CD14-positive monocyte (primary cell): Measurements from ENCODE around the gene SLC22A6. TPM values are rescaled to one million over a fixed set of nuclear protein-coding genes. Genes with fewer than 3 reads are reported as not detected.

Experiments used
- DNase-seq, 3 donors: peaks; one replicate each; pipeline ENCODE4 v3.0.0-alpha.2; 2011 to 2022
- H2AFZ ChIP-seq: 2 replicates; pipeline ENCODE4 v1.6.0; 2012; ENCODE audit warnings: mild to moderate bottlenecking, low read depth, low read length, inconsistent platforms; ENCODE audit not compliant: insufficient read depth, poor library complexity, severe bottlenecking
- H3K27ac ChIP-seq, 2 donors: 1 replicate in 1 of 2; 2 replicates in 1 of 2; pipeline ENCODE4 v1.5.1; 2012 to 2013; ENCODE audit warnings: low read length in 2 of 2, control low read depth in 1 of 2, inconsistent platforms in 1 of 2, low read depth in 1 of 2, mild to moderate bottlenecking in 1 of 2
- H3K27me3 ChIP-seq, 2 donors: one replicate each; pipeline versions ENCODE4 v1.6.0 to v1.6.1; 2011 to 2013; ENCODE audit warnings: low read length in 2 of 2; ENCODE audit not compliant: control insufficient read depth in 2 of 2, insufficient read depth in 2 of 2
- H3K36me3 ChIP-seq, 2 donors: replicated peaks in 1 of 2; 1 replicate in 1 of 2; 2 replicates in 1 of 2; pipeline versions ENCODE4 v1.5.1 to v1.6.1; 2012 to 2013; ENCODE audit warnings: low read length in 2 of 2, control low read depth in 1 of 2, inconsistent platforms in 1 of 2, mild to moderate bottlenecking in 1 of 2; ENCODE audit not compliant: insufficient read depth in 2 of 2, control insufficient read depth in 1 of 2
- H3K4me1 ChIP-seq, 2 donors: 1 replicate in 1 of 2; 2 replicates in 1 of 2; pipeline versions ENCODE4 v1.5.1 to v1.6.1; 2012 to 2013; ENCODE audit warnings: low read length in 2 of 2, control low read depth in 1 of 2, inconsistent platforms in 1 of 2, mild to moderate bottlenecking in 1 of 2, moderate library complexity in 1 of 2; ENCODE audit not compliant: insufficient read depth in 2 of 2, control insufficient read depth in 1 of 2
- H3K4me2 ChIP-seq: replicated peaks from 2 replicates; pipeline ENCODE3; 2012; ENCODE audit warnings: low read length, moderate library complexity, mild to moderate bottlenecking; ENCODE audit not compliant: poor library complexity, severe bottlenecking; ENCODE audit errors: extremely low read depth
- H3K4me3 ChIP-seq, 3 experiments: fragments of 200-600 bp in 1 of 3; sonication (generic) in 1 of 3; replicated peaks in 1 of 3; 1 replicate in 2 of 3; 2 replicates in 1 of 3; pipeline ENCODE4 v1.5.1; 2011 to 2013; ENCODE audit warnings: low read length in 3 of 3, mild to moderate bottlenecking in 3 of 3, control low read depth in 2 of 3, low read depth in 2 of 3, inconsistent platforms in 1 of 3, moderate library complexity in 1 of 3
- H3K79me2 ChIP-seq: 2 replicates; pipeline ENCODE4 v1.6.0; 2012; ENCODE audit warnings: mild to moderate bottlenecking, control low read depth, inconsistent platforms, low read length, moderate library complexity; ENCODE audit not compliant: insufficient read depth
- H3K9ac ChIP-seq: 2 replicates; pipeline ENCODE4 v1.6.0; 2017; ENCODE audit warnings: low read length, mild to moderate bottlenecking; ENCODE audit not compliant: insufficient read depth, poor library complexity, severe bottlenecking
- H3K9me3 ChIP-seq, 2 donors: replicated peaks in 1 of 2; 1 replicate in 1 of 2; 2 replicates in 1 of 2; pipeline versions ENCODE4 v1.5.1 to v1.6.1; 2012 to 2013; ENCODE audit warnings: low read length in 2 of 2, control low read depth in 1 of 2; ENCODE audit not compliant: control insufficient read depth in 1 of 2, insufficient read depth in 1 of 2
- H4K20me1 ChIP-seq: 2 replicates; pipeline ENCODE4 v1.6.0; 2012; ENCODE audit warnings: mild to moderate bottlenecking, low read length, control low read depth, moderate library complexity; ENCODE audit not compliant: insufficient read depth
- H3K27ac Mint-ChIP-seq, 7 donors: one replicate each; pipeline ENCODE4 v1.8.0; 2020; ENCODE audit warnings: mild to moderate bottlenecking in 7 of 7, mixed read lengths in 7 of 7, moderate library complexity in 6 of 7, inconsistent platforms in 2 of 7
- H3K27me3 Mint-ChIP-seq, 3 donors: one replicate each; pipeline ENCODE4 v1.8.0; 2021 to 2022; ENCODE audit warnings: low read depth in 3 of 3, mild to moderate bottlenecking in 3 of 3, mixed read lengths in 3 of 3, moderate library complexity in 3 of 3, inconsistent platforms in 1 of 3
- H3K36me3 Mint-ChIP-seq, 2 donors: one replicate each; pipeline ENCODE4 v1.8.0; 2020; ENCODE audit warnings: mixed read lengths in 2 of 2, inconsistent platforms in 1 of 2, mild to moderate bottlenecking in 1 of 2
- H3K4me1 Mint-ChIP-seq: one replicate; pipeline ENCODE4 v1.8.0; 2020; ENCODE audit warnings: mild to moderate bottlenecking, mixed read lengths
- H3K4me3 Mint-ChIP-seq, 2 donors: one replicate each; pipeline ENCODE4 v1.8.0; 2020; ENCODE audit warnings: mild to moderate bottlenecking in 2 of 2, mixed read lengths in 2 of 2, moderate library complexity in 1 of 2
- H3K9me3 Mint-ChIP-seq, 7 donors: one replicate each; pipeline ENCODE4 v1.8.0; 2020 to 2022; ENCODE audit warnings: mixed read lengths in 7 of 7, mild to moderate bottlenecking in 6 of 7, moderate library complexity in 6 of 7, inconsistent platforms in 2 of 7
- WGBS: methylation state at CpG from one replicate; pipeline ENCODE4 v1.1.5; 2013; ENCODE audit warnings: missing lambda C conversion rate; ENCODE audit not compliant: insufficient coverage; 5-methylcytosine and 5-hydroxymethylcytosine counted together
- intact Hi-C, 2 donors: fragments of 100-400 bp; cut with micrococcal nuclease; formaldehyde crosslinking; loops; one replicate each; pipeline versions ENCODE4 v1.15.0 to v1.15.1; 2023
- polyA plus RNA-seq, 3 donors: library from polyadenylated mRNA; depleted of rRNA in 1 of 3; unstranded in 2 of 3; stranded (reverse) in 1 of 3; fragments of 300-500 nt in 2 of 3; fragments of >200 nt in 1 of 3; fragmentation: Illumina TruSeq in 2 of 3; gene quantifications; 1 replicate in 2 of 3; 2 replicates in 1 of 3; pipeline ENCODE4 v1.2.3, GENCODE V29; 2012 to 2021
- TF ChIP-seq, protein P1 (sequence below): fragments of 200-600 bp; IDR thresholded peaks from one replicate; pipeline ENCODE4 v1.8.0; 2022; ENCODE audit warnings: antibody characterized with exemption, mild to moderate bottlenecking

The SLC22A6 gene
- polyA plus RNA-seq, 3 donors, result not detected

DNA sequence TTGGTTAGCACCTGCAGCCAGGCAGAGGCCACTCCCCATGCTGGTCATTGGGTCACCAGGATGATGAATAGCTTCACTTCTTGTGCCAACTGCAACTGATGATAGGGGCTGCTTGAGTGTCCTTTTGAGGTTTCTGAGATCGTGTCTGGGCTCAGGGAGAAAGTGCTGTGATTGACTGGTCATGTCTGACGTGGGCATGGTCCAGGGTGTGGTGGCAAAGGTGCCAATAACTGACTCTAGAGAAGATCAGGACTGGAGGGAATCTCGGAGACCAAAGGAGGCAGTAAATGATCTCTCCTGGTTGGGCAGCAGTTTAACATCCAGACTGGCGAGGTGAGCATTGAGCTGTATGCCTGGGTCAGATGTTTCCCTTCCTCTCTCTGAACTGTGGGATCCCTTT, 10.0 kb upstream of the SLC22A6 start:
- TF ChIP-seq, protein P1, sequence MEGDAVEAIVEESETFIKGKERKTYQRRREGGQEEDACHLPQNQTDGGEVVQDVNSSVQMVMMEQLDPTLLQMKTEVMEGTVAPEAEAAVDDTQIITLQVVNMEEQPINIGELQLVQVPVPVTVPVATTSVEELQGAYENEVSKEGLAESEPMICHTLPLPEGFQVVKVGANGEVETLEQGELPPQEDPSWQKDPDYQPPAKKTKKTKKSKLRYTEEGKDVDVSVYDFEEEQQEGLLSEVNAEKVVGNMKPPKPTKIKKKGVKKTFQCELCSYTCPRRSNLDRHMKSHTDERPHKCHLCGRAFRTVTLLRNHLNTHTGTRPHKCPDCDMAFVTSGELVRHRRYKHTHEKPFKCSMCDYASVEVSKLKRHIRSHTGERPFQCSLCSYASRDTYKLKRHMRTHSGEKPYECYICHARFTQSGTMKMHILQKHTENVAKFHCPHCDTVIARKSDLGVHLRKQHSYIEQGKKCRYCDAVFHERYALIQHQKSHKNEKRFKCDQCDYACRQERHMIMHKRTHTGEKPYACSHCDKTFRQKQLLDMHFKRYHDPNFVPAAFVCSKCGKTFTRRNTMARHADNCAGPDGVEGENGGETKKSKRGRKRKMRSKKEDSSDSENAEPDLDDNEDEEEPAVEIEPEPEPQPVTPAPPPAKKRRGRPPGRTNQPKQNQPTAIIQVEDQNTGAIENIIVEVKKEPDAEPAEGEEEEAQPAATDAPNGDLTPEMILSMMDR, result no peak
- no peak overlapping the region for H3K4me2 ChIP-seq
- Mint-ChIP-seq H3K27ac (no peak overlapping the region), H3K4me3 (no peak overlapping the region), H3K4me1 (no peaks in the 10 kb centered on the region), H3K9me3 (peaks cover 0 to 2% (median 0%) of the 10 kb centered on the region in 7 donors), H3K27me3 (peaks cover 6 to 12% (median 10%) of the 10 kb centered on the region in 3 donors), H3K36me3 (no peaks in the 10 kb centered on the region)
- no peak overlapping the region for H3K4me3 ChIP-seq
- H3K79me2 ChIP-seq, result no peaks in the 10 kb centered on the region
- H2AFZ ChIP-seq, result no peak overlapping the region
- H3K27ac ChIP-seq, result no peak overlapping the region
- H3K9me3 ChIP-seq, result no peaks in the 10 kb centered on the region
- H4K20me1 ChIP-seq, result no peaks in the 10 kb centered on the region
- H3K36me3 ChIP-seq, result no peaks in the 10 kb centered on the region
- no peaks in the 10 kb centered on the region for H3K27me3 ChIP-seq
- no peak for DNase-seq
- intact Hi-C loops, result no loop called here
- no peak overlapping the region for H3K9ac ChIP-seq
- H3K4me1 ChIP-seq, result no peaks in the 10 kb centered on the region
- WGBS, result 80% methylated on average over 4 of the region's 4 CpGs

DNA sequence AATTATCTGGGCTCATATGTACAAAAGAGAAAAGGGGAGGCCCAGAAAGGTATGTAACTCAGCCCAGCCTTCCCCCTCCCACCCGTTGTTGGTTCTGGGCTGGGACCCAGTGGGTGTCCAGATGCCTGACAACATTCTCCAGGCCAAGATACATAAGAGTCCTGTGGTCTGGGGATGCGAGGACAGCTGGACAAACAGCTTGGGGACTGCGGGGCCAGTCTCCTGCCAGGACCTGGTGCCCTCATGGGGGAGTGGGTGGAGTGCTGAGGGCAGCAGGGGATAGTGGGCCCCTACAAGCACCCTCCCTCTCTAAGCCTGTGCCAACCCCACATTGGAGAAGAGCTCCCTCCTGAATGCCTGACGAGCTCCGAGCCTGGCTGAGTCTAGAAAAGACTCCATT, 3.5 kb upstream of the SLC22A6 start:
- peaks cover 7 to 13% (median 10%) of the 10 kb centered on the region in 3 donors for H3K27me3 Mint-ChIP-seq
- peaks cover 0 to 2% (median 0%) of the 10 kb centered on the region in 7 donors for H3K9me3 Mint-ChIP-seq
- Histone ChIP-seq H3K36me3 (no peaks in the 10 kb centered on the region), H3K4me2 (no peak overlapping the region), H3K27ac (no peak overlapping the region), H3K4me1 (no peaks in the 10 kb centered on the region), H3K27me3 (no peaks in the 10 kb centered on the region), H3K9me3 (no peaks in the 10 kb centered on the region), H3K79me2 (no peaks in the 10 kb centered on the region), H3K4me3 (no peak overlapping the region), H4K20me1 (no peaks in the 10 kb centered on the region), H3K9ac (no peak overlapping the region), H2AFZ (no peak overlapping the region)
- H3K36me3 Mint-ChIP-seq, result no peaks in the 10 kb centered on the region
- no peak overlapping the region for H3K4me3 Mint-ChIP-seq
- intact Hi-C loops, result no loop called here
- TF ChIP-seq, protein P1, result no peak
- 20% methylated on average over 1 of the region's 5 CpGs for WGBS
- no peak overlapping the region for H3K27ac Mint-ChIP-seq
- no peak for DNase-seq
- no peaks in the 10 kb centered on the region for H3K4me1 Mint-ChIP-seq
